SK-N-SH treated with all-trans-retinoic acid at 6 μM for 48 hours (cell line): ENCODE data around the gene COX6A2.

Experiments
- BACH2 ChIP-seq: fragments of 250-450 bp; sonication (Bioruptor Pico); IDR thresholded peaks from 2 replicates; pipeline ENCODE4 v1.9.0; 2021; ENCODE audit warnings: mild to moderate bottlenecking, borderline replicate concordance
- ISL1 ChIP-seq: fragments of 250-450 bp; sonication (Bioruptor Pico); IDR thresholded peaks from 2 replicates; pipeline ENCODE4 v2.1.2; 2022; ENCODE audit warnings: mild to moderate bottlenecking, moderate library complexity
- OSR1 ChIP-seq: fragments of 250-450 bp; sonication (Bioruptor Pico); IDR thresholded peaks from 2 replicates; pipeline ENCODE4 v1.8.0; 2022; ENCODE audit warnings: moderate library complexity, mild to moderate bottlenecking, inconsistent platforms
- PATZ1 ChIP-seq: fragments of 250-450 bp; sonication (Bioruptor Pico); IDR thresholded peaks from 2 replicates; pipeline ENCODE4 v1.8.0; 2020; ENCODE audit warnings: mild to moderate bottlenecking, moderate library complexity, borderline replicate concordance
- PPARA ChIP-seq: fragments of 250-450 bp; sonication (Bioruptor Pico); IDR thresholded peaks from 2 replicates; pipeline ENCODE4 v1.5.0; 2020; ENCODE audit warnings: mild to moderate bottlenecking, borderline replicate concordance
- ZFP3 ChIP-seq: fragments of 250-450 bp; sonication (Bioruptor Pico); IDR thresholded peaks from 2 replicates; pipeline ENCODE4 v1.5.0; 2020; ENCODE audit warnings: mild to moderate bottlenecking, moderate library complexity

GRCh38 chr16:31393056-31393455 lies 35.1 kb downstream of the COX6A2 start, which contains the start of gene ITGAD:
- TF ChIP-seq ISL1 (CRISPR knock-in tag) (no peak), PATZ1 (CRISPR knock-in tag) (no peak), OSR1 (CRISPR knock-in tag) (no peak), ZFP3 (no peak), BACH2 (no peak), PPARA (no peak)
